Neural crest cell (in vitro differentiated cells): ENCODE results near the gene RALBP1. TPM values are rescaled to one million over a fixed set of nuclear protein-coding genes. Genes with fewer than 3 reads are reported as not detected.
"Not testable (repeated sequence)": the region's sequence is repeated elsewhere in the genome, so short reads cannot be mapped to it uniquely, and the experiment has no call there.

Experiments used
- DNase-seq: peaks from one replicate; pipeline ENCODE4 v3.0.0; 2021; ENCODE audit warnings: low read depth, mixed read lengths, low spot score
- H3K27ac Mint-ChIP-seq: one replicate; pipeline ENCODE4 v1.8.0; 2021; ENCODE audit warnings: mild to moderate bottlenecking, mixed read lengths; ENCODE audit not compliant: unreplicated experiment
- H3K27me3 Mint-ChIP-seq: 2 replicates; pipeline ENCODE4 v1.8.0; 2021; ENCODE audit warnings: low read depth, mild to moderate bottlenecking, mixed read lengths
- H3K36me3 Mint-ChIP-seq: 2 replicates; pipeline ENCODE4 v1.8.0; 2021; ENCODE audit warnings: low read depth, mild to moderate bottlenecking, mixed read lengths
- H3K4me1 Mint-ChIP-seq: 2 replicates; pipeline ENCODE4 v1.8.0; 2021; ENCODE audit warnings: mixed read lengths
- H3K4me3 Mint-ChIP-seq: one replicate; pipeline ENCODE4 v1.8.0; 2021; ENCODE audit warnings: mild to moderate bottlenecking, mixed read lengths
- H3K9me3 Mint-ChIP-seq: 2 replicates; pipeline ENCODE4 v1.8.0; 2021; ENCODE audit warnings: mixed read lengths
- CTCF ChIP-seq: fragments of 200-600 bp; sonication (generic); conservative IDR thresholded peaks from 2 replicates; pipeline ENCODE4 v1.5.0; 2021; ENCODE audit warnings: antibody characterized with exemption, mild to moderate bottlenecking
- long read RNA-seq: library from polyadenylated mRNA; unstranded; transcript quantifications from one replicate; pipeline ENCODE4 v2.0.0, GENCODE V29; 2020
- total RNA-seq: library from RNA; stranded (reverse); gene quantifications from 2 replicates; pipeline ENCODE4 v1.2.1, GENCODE V29; 2021

RALBP1 gene
- total RNA-seq, result 47.0 and 51.9 TPM in 2 replicates
- long read RNA-seq, partial matches to known transcripts, result 19 of 22 reads
- long read RNA-seq, other reads (novel, unspliced or antisense), result 3 of 22 reads

- Mint-ChIP-seq H3K27me3 (peaks cover 9% of the 10 kb centered on the region), H3K36me3 (no peaks in the 10 kb centered on the region), H3K9me3 (no peaks in the 10 kb centered on the region), H3K4me3 (peak within 1 kb of the TSS; percentile 96), H3K4me1 (peaks cover 17% of the 10 kb centered on the region), H3K27ac (peak within 1 kb of the TSS; percentile 12)
- TF ChIP-seq CTCF, result no peak
- peak; percentile 97 for DNase-seq
Measured at GRCh38 chr18:9474983-9475642, at the start of gene RALBP1. RALBP1 (plus strand) TSS chr18:9475513; CDS start chr18:9513046, 37,533 bp downstream.

DNA sequence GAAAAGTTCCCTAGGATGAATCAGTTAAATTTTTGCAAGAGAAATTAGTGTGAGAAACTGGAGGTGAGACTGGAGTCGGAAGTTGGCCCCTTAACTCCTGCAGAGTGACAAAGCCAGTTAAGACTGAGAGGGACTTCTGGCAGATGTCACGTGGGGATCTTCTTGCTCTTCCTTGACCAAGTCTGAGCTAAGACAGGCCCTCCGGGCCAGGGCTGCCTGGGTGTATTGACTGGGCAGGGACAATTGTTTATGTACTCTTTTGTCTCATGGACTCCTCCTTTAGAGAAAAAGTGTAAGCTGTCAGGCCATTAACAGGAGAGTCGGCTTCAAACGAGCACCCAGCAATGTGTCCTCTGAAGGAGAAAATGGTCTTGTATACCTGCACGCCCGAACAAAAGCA, 48.6 kb upstream of the RALBP1 start:
- Mint-ChIP-seq H3K36me3 (no peaks in the 10 kb centered on the region), H3K4me3 (no peak overlapping the region), H3K9me3 (peaks cover 8% of the 10 kb centered on the region), H3K27me3 (no peaks in the 10 kb centered on the region), H3K27ac (no peak overlapping the region), H3K4me1 (peaks cover 11% of the 10 kb centered on the region)
- DNase-seq, result no peak
- TF ChIP-seq CTCF, result no peak

- H3K4me3 Mint-ChIP-seq, result no peak overlapping the region
- DNase-seq, result no peak
- H3K4me1 Mint-ChIP-seq, result peaks cover 13% of the 10 kb centered on the region
- no peaks in the 10 kb centered on the region for H3K36me3 Mint-ChIP-seq
- TF ChIP-seq CTCF, result no peak
- H3K9me3 Mint-ChIP-seq, result peaks cover 8% of the 10 kb centered on the region
- no peak overlapping the region for H3K27ac Mint-ChIP-seq
- H3K27me3 Mint-ChIP-seq, result no peaks in the 10 kb centered on the region
Measured at GRCh38 chr18:9428301-9428706, 47.0 kb upstream of the RALBP1 start.

GRCh38 chr18:9428862-9429661, 46.3 kb upstream of the RALBP1 start:
- Mint-ChIP-seq H3K27ac (peak overlapping the region; percentile 57), H3K36me3 (no peaks in the 10 kb centered on the region), H3K9me3 (peaks cover 10% of the 10 kb centered on the region), H3K27me3 (no peaks in the 10 kb centered on the region), H3K4me3 (no peak overlapping the region), H3K4me1 (peaks cover 21% of the 10 kb centered on the region)
- DNase-seq, result no peak
- TF ChIP-seq CTCF, result no peak

DNA sequence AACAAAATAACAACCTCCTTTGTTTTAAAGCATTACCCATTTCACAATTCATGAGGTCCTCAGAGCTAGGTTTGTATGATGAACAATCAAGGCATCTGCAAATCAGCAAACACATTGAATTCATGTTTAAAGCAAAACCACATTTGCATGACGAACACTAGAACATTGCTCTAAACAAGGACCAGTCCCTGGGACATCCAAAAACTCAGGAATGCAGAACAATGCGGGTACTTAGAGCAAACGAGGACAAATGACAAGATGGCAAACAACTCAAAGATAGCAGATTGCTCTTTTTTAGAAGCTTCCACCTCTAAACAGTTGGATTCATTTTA, 45.7 kb upstream of the RALBP1 start:
- no peak for TF ChIP-seq CTCF
- Mint-ChIP-seq H3K4me1 (peaks cover 26% of the 10 kb centered on the region), H3K27me3 (no peaks in the 10 kb centered on the region), H3K36me3 (no peaks in the 10 kb centered on the region), H3K4me3 (no peak overlapping the region), H3K27ac (no peak overlapping the region), H3K9me3 (peaks cover 10% of the 10 kb centered on the region)
- DNase-seq, result no peak

DNA sequence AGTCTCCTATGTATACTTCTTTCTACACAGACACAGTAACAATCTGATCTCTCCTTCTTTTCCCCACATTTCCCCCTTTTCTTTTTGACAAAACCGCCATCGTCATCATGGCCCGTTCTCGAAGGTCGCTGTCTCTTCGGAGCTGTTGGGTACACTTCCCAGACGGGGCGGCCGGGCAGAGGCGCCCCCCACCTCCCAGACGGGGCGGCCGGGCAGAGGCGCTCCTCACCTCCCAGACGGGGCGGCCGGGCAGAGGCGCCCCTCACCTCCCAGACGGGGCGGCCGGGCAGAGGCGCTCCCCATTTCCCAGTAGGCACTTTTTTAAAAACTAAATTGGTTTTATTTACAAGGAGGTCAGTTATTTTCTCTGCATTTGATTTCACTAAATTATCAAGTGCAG, 45.0 kb upstream of the RALBP1 start:
- H3K36me3 Mint-ChIP-seq, H3K4me3 Mint-ChIP-seq, DNase-seq, H3K27me3 Mint-ChIP-seq, H3K9me3 Mint-ChIP-seq, H3K27ac Mint-ChIP-seq: not testable (repeated sequence)
- peaks cover 33% of the 10 kb centered on the region for H3K4me1 Mint-ChIP-seq
